22Rv1 (cell line): ENCODE results near the gene SLC4A2.

Experiments used
- ZFX ChIP-seq: fragments of 450-650 bp; IDR thresholded peaks from 2 replicates; pipeline ENCODE4 v1.6.1; 2017; ENCODE audit warnings: antibody characterized with exemption, borderline replicate concordance
- TF ChIP-seq, protein P1 (sequence below): fragments of 450-650 bp; IDR thresholded peaks from 2 replicates; pipeline ENCODE4 v1.5.1; 2017; ENCODE audit warnings: mild to moderate bottlenecking

GRCh38 chr7:151015967-151016366, 43.4 kb upstream of the SLC4A2 start:
- TF ChIP-seq, protein P1, sequence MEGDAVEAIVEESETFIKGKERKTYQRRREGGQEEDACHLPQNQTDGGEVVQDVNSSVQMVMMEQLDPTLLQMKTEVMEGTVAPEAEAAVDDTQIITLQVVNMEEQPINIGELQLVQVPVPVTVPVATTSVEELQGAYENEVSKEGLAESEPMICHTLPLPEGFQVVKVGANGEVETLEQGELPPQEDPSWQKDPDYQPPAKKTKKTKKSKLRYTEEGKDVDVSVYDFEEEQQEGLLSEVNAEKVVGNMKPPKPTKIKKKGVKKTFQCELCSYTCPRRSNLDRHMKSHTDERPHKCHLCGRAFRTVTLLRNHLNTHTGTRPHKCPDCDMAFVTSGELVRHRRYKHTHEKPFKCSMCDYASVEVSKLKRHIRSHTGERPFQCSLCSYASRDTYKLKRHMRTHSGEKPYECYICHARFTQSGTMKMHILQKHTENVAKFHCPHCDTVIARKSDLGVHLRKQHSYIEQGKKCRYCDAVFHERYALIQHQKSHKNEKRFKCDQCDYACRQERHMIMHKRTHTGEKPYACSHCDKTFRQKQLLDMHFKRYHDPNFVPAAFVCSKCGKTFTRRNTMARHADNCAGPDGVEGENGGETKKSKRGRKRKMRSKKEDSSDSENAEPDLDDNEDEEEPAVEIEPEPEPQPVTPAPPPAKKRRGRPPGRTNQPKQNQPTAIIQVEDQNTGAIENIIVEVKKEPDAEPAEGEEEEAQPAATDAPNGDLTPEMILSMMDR = no peak
- TF ChIP-seq ZFX = no peak
